Thyroid gland (tissue), 4 donors: ENCODE measurements around the gene MATN1. TPM values are rescaled to one million over a fixed set of nuclear protein-coding genes. Genes with fewer than 3 reads are reported as not detected.

Experiments
- DNase-seq, 2 donors: peaks; one replicate each; pipeline ENCODE4 v3.0.0-alpha.2; 2019
- H3K27ac ChIP-seq, 3 donors: fragments of 200-600 bp; sonication (generic); 1 replicate in 2 of 3; 2 replicates in 1 of 3; pipeline ENCODE4 v1.5.1; 2016 to 2019; ENCODE audit warnings: mild to moderate bottlenecking in 1 of 3, moderate library complexity in 1 of 3
- H3K27me3 ChIP-seq: fragments of 200-600 bp; sonication (generic); one replicate; pipeline ENCODE4 v1.5.1; 2019
- H3K36me3 ChIP-seq, 2 donors: fragments of 200-600 bp; sonication (generic); one replicate each; pipeline ENCODE4 v1.5.1; 2016 to 2019
- H3K4me1 ChIP-seq, 2 donors: fragments of 200-600 bp; sonication (generic); one replicate each; pipeline ENCODE4 v1.5.1; 2017 to 2019
- H3K4me3 ChIP-seq, 3 donors: fragments of 200-600 bp; sonication (generic); replicated peaks in 1 of 3; 1 replicate in 2 of 3; 2 replicates in 1 of 3; pipeline ENCODE4 v1.5.1; 2016; ENCODE audit warnings: mild to moderate bottlenecking in 1 of 3
- H3K9me3 ChIP-seq: fragments of 200-600 bp; sonication (generic); one replicate; pipeline ENCODE4 v1.5.1; 2017
- CTCF ChIP-seq, 6 experiments: fragments of 200-600 bp in 3 of 6; fragments of 450-650 bp in 3 of 6; sonication (generic) in 3 of 6; IDR thresholded peaks; one replicate each; pipeline ENCODE4 v1.5.1; 2016 to 2019; ENCODE audit warnings: antibody characterized with exemption in 6 of 6, mild to moderate bottlenecking in 2 of 6, inconsistent platforms in 1 of 6, moderate library complexity in 1 of 6
- POLR2A ChIP-seq, 2 donors: fragments of 450-650 bp; IDR thresholded peaks; one replicate each; pipeline ENCODE4 v1.6.1; 2017; ENCODE audit warnings: antibody characterized with exemption in 2 of 2, mild to moderate bottlenecking in 2 of 2, moderate library complexity in 1 of 2
- WGBS, 2 donors: methylation state at CpG; one replicate each; pipeline ENCODE4 v1.1.5; 2017; 5-methylcytosine and 5-hydroxymethylcytosine counted together
- intact Hi-C: fragments of 100-400 bp; cut with DNase I; formaldehyde crosslinking; loops from one replicate; pipeline ENCODE4 v1.15.1; 2023
- total RNA-seq, 4 donors: library from RNA; depleted of rRNA; stranded (reverse); fragments of >200 nt; gene quantifications; one replicate each; pipeline ENCODE4 v1.2.3, GENCODE V29; 2016

The MATN1 gene
- total RNA-seq, 4 donors from 2014 or later, result 0.45 to 3.0 TPM; not detected in 2

- Histone ChIP-seq H3K36me3 (no peaks in the 10 kb centered on the region), H3K4me1 (peaks cover 0 to 4% of the 10 kb centered on the region in 2 donors), H3K27me3 (no peaks in the 10 kb centered on the region), H3K9me3 (no peaks in the 10 kb centered on the region), H3K4me3 (no peak overlapping the region), H3K27ac (no peak overlapping the region)
- 74 to 79% methylated on average over 8 of the region's 8 CpGs for WGBS, 2 donors
- intact Hi-C loops, result no loop called here
- no peak for DNase-seq
- TF ChIP-seq CTCF (IDR thresholded peaks at IDR 0.05) (no peak), POLR2A (IDR thresholded peaks at IDR 0.05) (no peak)
Observed at GRCh38 chr1:30751830-30752650, 28.7 kb upstream of the MATN1 start.

- H3K4me1 ChIP-seq, result no peaks in the 10 kb centered on the region
Observed at GRCh38 chr1:30750731-30751291, 27.4 kb upstream of the MATN1 start.

GRCh38 chr1:30749691-30750583, 26.6 kb upstream of the MATN1 start:
- Histone ChIP-seq H3K9me3 (no peaks in the 10 kb centered on the region), H3K4me1 (no peaks in the 10 kb centered on the region), H3K4me3 (no peak overlapping the region), H3K27ac (peak overlapping the region in 1 of 3 donors; percentile 24), H3K36me3 (no peaks in the 10 kb centered on the region), H3K27me3 (no peaks in the 10 kb centered on the region)
- WGBS, 2 donors, result 75 to 85% methylated on average over 23 of the region's 23 CpGs
- intact Hi-C loops, result no loop called here
- no peak for DNase-seq
- no peak for TF ChIP-seq POLR2A (IDR thresholded peaks at IDR 0.05)
- TF ChIP-seq CTCF (IDR thresholded peaks at IDR 0.05), result no peak

More at GRCh38 chr1:30750731-30751291, 27.4 kb upstream of the MATN1 start:
- Histone ChIP-seq H3K27ac (no peak overlapping the region), H3K27me3 (no peaks in the 10 kb centered on the region), H3K36me3 (no peaks in the 10 kb centered on the region), H3K9me3 (no peaks in the 10 kb centered on the region), H3K4me3 (no peak overlapping the region)
- TF ChIP-seq CTCF (IDR thresholded peaks at IDR 0.05) (no peak), POLR2A (IDR thresholded peaks at IDR 0.05) (no peak)
- intact Hi-C loops, result no loop called here
- 64 to 100% methylated on average over 4 of the region's 10 CpGs for WGBS, 2 donors
- DNase-seq, result no peak

GRCh38 chr1:30748699-30749401, 25.5 kb upstream of the MATN1 start:
- H3K27me3 ChIP-seq, result no peaks in the 10 kb centered on the region
- DNase-seq, result no peak
- no peak overlapping the region for H3K4me3 ChIP-seq
- WGBS, 2 donors, result 70 to 79% methylated on average over 16 of the region's 16 CpGs
- H3K9me3 ChIP-seq, result no peaks in the 10 kb centered on the region
- TF ChIP-seq CTCF (IDR thresholded peaks at IDR 0.05) (no peak), POLR2A (IDR thresholded peaks at IDR 0.05) (no peak)
- H3K4me1 ChIP-seq, result no peaks in the 10 kb centered on the region
- no peaks in the 10 kb centered on the region for H3K36me3 ChIP-seq
- intact Hi-C loops, result no loop called here
- no peak overlapping the region for H3K27ac ChIP-seq
